Liver (tissue), 9 donors: ENCODE measurements around the gene EXOC1L. TPM values are rescaled to one million over a fixed set of nuclear protein-coding genes. Genes with fewer than 3 reads are reported as not detected.

Experiments
- DNase-seq: peaks from one replicate; pipeline ENCODE4 v3.0.0-alpha.2; 2017; ENCODE audit warnings: low spot score
- H3K27ac ChIP-seq, 2 donors: one replicate each; pipeline ENCODE4 v1.7.0; 2013; ENCODE audit warnings: inconsistent platforms in 2 of 2, low read length in 2 of 2, control low read depth in 1 of 2, low read depth in 1 of 2, mild to moderate bottlenecking in 1 of 2
- H3K27me3 ChIP-seq, 4 donors: one replicate each; pipeline versions ENCODE4 v1.6.1 to v1.7.0; 2013; ENCODE audit warnings: low read length in 3 of 4, inconsistent platforms in 1 of 4, mild to moderate bottlenecking in 1 of 4, moderate library complexity in 1 of 4; ENCODE audit not compliant: control insufficient read depth in 4 of 4, insufficient read depth in 4 of 4
- H3K36me3 ChIP-seq, 4 donors: one replicate each; pipeline versions ENCODE4 v1.6.1 to v1.7.0; 2013; ENCODE audit warnings: low read length in 3 of 4, mild to moderate bottlenecking in 3 of 4, low read depth in 1 of 4, moderate library complexity in 1 of 4; ENCODE audit not compliant: control insufficient read depth in 4 of 4, insufficient read depth in 3 of 4
- H3K4me1 ChIP-seq, 4 donors: one replicate each; pipeline versions ENCODE4 v1.6.1 to v1.7.0; 2013; ENCODE audit warnings: low read length in 3 of 4, mild to moderate bottlenecking in 3 of 4, moderate library complexity in 1 of 4; ENCODE audit not compliant: control insufficient read depth in 4 of 4, insufficient read depth in 4 of 4
- H3K4me3 ChIP-seq, 3 donors: one replicate each; pipeline versions ENCODE4 v1.6.1 to v1.7.0; 2013; ENCODE audit warnings: low read length in 3 of 3, control low read depth in 1 of 3, low read depth in 1 of 3, mild to moderate bottlenecking in 1 of 3
- H3K9ac ChIP-seq, 2 donors: one replicate each; pipeline ENCODE4 v1.7.0; 2013; ENCODE audit warnings: low read length in 2 of 2, mild to moderate bottlenecking in 2 of 2, moderate library complexity in 2 of 2, control low read depth in 1 of 2, low read depth in 1 of 2
- H3K9me3 ChIP-seq, 4 donors: one replicate each; pipeline versions ENCODE4 v1.6.1 to v1.7.0; 2013; ENCODE audit warnings: low read length in 3 of 4; ENCODE audit not compliant: control insufficient read depth in 4 of 4
- ATF3 ChIP-seq: IDR thresholded peaks from 2 replicates; pipeline ENCODE4 v1.6.1; 2016; ENCODE audit warnings: antibody characterized with exemption
- CTCF ChIP-seq: fragments of 150-350 bp; IDR thresholded peaks from 2 replicates; pipeline ENCODE4 v1.5.1; 2017; ENCODE audit warnings: improper control_type of control experiment, low read depth, low read length; ENCODE audit not compliant: missing input control
- EGR1 ChIP-seq, 2 donors: IDR thresholded peaks; 2 replicates each; pipeline ENCODE4 v1.6.1; 2016 to 2018; ENCODE audit warnings: antibody characterized with exemption in 2 of 2, low read depth in 2 of 2
- FOXA1 ChIP-seq: IDR thresholded peaks from 2 replicates; pipeline ENCODE4 v1.6.1; 2016; ENCODE audit warnings: antibody characterized with exemption
- FOXA2 ChIP-seq: IDR thresholded peaks from 2 replicates; pipeline ENCODE4 v1.6.1; 2016; ENCODE audit warnings: antibody characterized with exemption
- GABPA ChIP-seq, 2 donors: IDR thresholded peaks in 1 of 2; conservative IDR thresholded peaks in 1 of 2; 2 replicates each; pipeline ENCODE4 v1.6.1; 2016; ENCODE audit warnings: antibody characterized with exemption in 2 of 2, mild to moderate bottlenecking in 1 of 2, moderate library complexity in 1 of 2
- HNF4A ChIP-seq, 2 donors: conservative IDR thresholded peaks; 2 replicates each; pipeline ENCODE4 v1.6.1; 2016; ENCODE audit warnings: antibody characterized with exemption in 2 of 2, mild to moderate bottlenecking in 2 of 2
- JUND ChIP-seq, 2 donors: IDR thresholded peaks; 2 replicates each; pipeline ENCODE4 v1.6.1; 2016; ENCODE audit warnings: antibody characterized with exemption in 2 of 2
- MAX ChIP-seq: IDR thresholded peaks from 2 replicates; pipeline ENCODE4 v1.6.1; 2016; ENCODE audit warnings: antibody characterized with exemption
- NR2F2 ChIP-seq: IDR thresholded peaks from 2 replicates; pipeline ENCODE4 v1.6.1; 2016; ENCODE audit warnings: antibody characterized with exemption
- RAD21 ChIP-seq, 2 donors: IDR thresholded peaks; 2 replicates each; pipeline ENCODE4 v1.6.1; 2016; ENCODE audit warnings: antibody characterized with exemption in 2 of 2, mild to moderate bottlenecking in 2 of 2
- REST ChIP-seq: IDR thresholded peaks from 2 replicates; pipeline ENCODE4 v1.6.1; 2016; ENCODE audit warnings: antibody characterized with exemption, mild to moderate bottlenecking
- RXRA ChIP-seq, 2 donors: IDR thresholded peaks; 2 replicates each; pipeline ENCODE4 v1.6.1; 2017 to 2018; ENCODE audit warnings: antibody characterized with exemption in 2 of 2, mild to moderate bottlenecking in 1 of 2
- SP1 ChIP-seq: IDR thresholded peaks from 2 replicates; pipeline ENCODE4 v1.6.1; 2018; ENCODE audit warnings: antibody characterized with exemption, mild to moderate bottlenecking
- TAF1 ChIP-seq: conservative IDR thresholded peaks from 2 replicates; pipeline ENCODE4 v1.6.1; 2016; ENCODE audit warnings: antibody characterized with exemption, mild to moderate bottlenecking
- YY1 ChIP-seq: IDR thresholded peaks from 2 replicates; pipeline ENCODE4 v1.6.1; 2016; ENCODE audit warnings: antibody characterized with exemption, mild to moderate bottlenecking
- ZBTB33 ChIP-seq: IDR thresholded peaks from 2 replicates; pipeline ENCODE4 v1.6.1; 2016; ENCODE audit warnings: antibody characterized with exemption
- polyA plus RNA-seq, 2 donors: library from polyadenylated mRNA; stranded (reverse) in 1 of 2; unstranded in 1 of 2; fragments of 200-250 nt in 1 of 2; fragments of >200 nt in 1 of 2; fragmentation: Nextera tagmentation in 1 of 2; extraction: Ambion mirVana in 1 of 2; gene quantifications; one replicate each; pipeline versions ENCODE4 v1.2.1 to v1.2.3, GENCODE V29; 2013 to 2015
- total RNA-seq, 2 donors: library from RNA; depleted of rRNA; stranded (reverse); fragments of >200 nt; gene quantifications; one replicate each; pipeline ENCODE4 v1.2.3, GENCODE V29; 2014
- donor health status: healthy.
- donor health status: healthy.
- donor health status: healthy.
- donor health status: healthy.
- donor health status: healthy.

The EXOC1L gene
- total and polyA plus RNA-seq, 4 donors = not detected

- TF ChIP-seq FOXA2 (no peak), CTCF (no peak), EGR1 (IDR thresholded peaks at IDR 0.05; ENCODE audit: low read depth in 2 of 2) (no peak), MAX (no peak), RAD21 (IDR thresholded peaks at IDR 0.05) (no peak)
Observed at GRCh38 chr4:55874831-55875230, 55.2 kb downstream of the EXOC1L start (continued).

- no peak overlapping the region for H3K9ac ChIP-seq
- DNase-seq = no peak
- no peak overlapping the region for H3K27ac ChIP-seq
- peaks cover 1 to 45% (median 30%) of the 10 kb centered on the region in 4 donors for H3K36me3 ChIP-seq
- TF ChIP-seq CTCF (no peak), YY1 (no peak), TAF1 (no peak), GABPA (IDR thresholded peaks at IDR 0.05 in 1 of 2, conservative IDR thresholded peaks at IDR 0.05 in 1 of 2) (no peak), ATF3 (no peak), ZBTB33 (no peak), SP1 (no peak), FOXA1 (no peak), RAD21 (IDR thresholded peaks at IDR 0.05) (no peak), NR2F2 (no peak), HNF4A (conservative IDR thresholded peaks at IDR 0.05) (no peak), EGR1 (IDR thresholded peaks at IDR 0.05; ENCODE audit: low read depth in 2 of 2) (no peak), JUND (IDR thresholded peaks at IDR 0.05) (no peak), MAX (no peak), REST (no peak), RXRA (IDR thresholded peaks at IDR 0.05) (no peak)
- no peak overlapping the region for H3K4me3 ChIP-seq
- no peaks in the 10 kb centered on the region for H3K27me3 ChIP-seq
- H3K9me3 ChIP-seq = no peaks in the 10 kb centered on the region
- H3K4me1 ChIP-seq = no peaks in the 10 kb centered on the region
Observed at GRCh38 chr4:55876387-55876786, 56.8 kb downstream of the EXOC1L start.
